A549 (cell line): ENCODE results near the gene PRKCE. TPM values are rescaled to one million over a fixed set of nuclear protein-coding genes. Genes with fewer than 3 reads are reported as not detected.
A peak's percentile ranks its signal among the peaks of the same experiment; 100 is the strongest.

Source experiments
- ATAC-seq, 2 experiments: fragments of 200-7000 bp in 1 of 2; fragments of >200 bp in 1 of 2; cut with Nextera tagmentation in 1 of 2; cut with Tn5 transposase in 1 of 2; 3 replicates each; pipeline versions ENCODE4 v1.8.0 to v1.9.1; 2018 to 2020; ENCODE audit warnings: mild to moderate bottlenecking in 1 of 2, moderate library complexity in 1 of 2
- CTCF ChIA-PET: fragments of 300-600 bp; sonication (Branson Sonifier 250); formaldehyde crosslinking; extraction: SDS; loops from one replicate; lab custom pipeline; 2021; ENCODE audit warnings: antibody characterized with exemption, inconsistent platforms; lab: Yijun Ruan, JAX
- POLR2A ChIA-PET: fragments of 350-600 bp; formaldehyde crosslinking; extraction: SDS; loops from one replicate; lab custom pipeline; 2021; ENCODE audit warnings: antibody characterized with exemption, inconsistent platforms; lab: Yijun Ruan, JAX
- DNase-seq, 2 experiments: peaks; one replicate each; pipeline versions ENCODE4 v3.0.0 to v3.0.0-alpha.2; 2011 to 2016; ENCODE audit warnings: low read depth in 1 of 2, low spot score in 1 of 2
- FAIRE-seq: peaks from 2 replicates; lab custom pipeline; 2011; peaks lifted over from hg19 to GRCh38; lab: Jason Lieb, UNC
- H3K27ac ChIP-seq, 2 experiments: fragments of >200 bp; sonication (Bioruptor Twin); formaldehyde crosslinking; 3 replicates each; pipeline ENCODE4 v1.5.1; 2016 to 2017
- H3K4me1 ChIP-seq: fragments of >200 bp; sonication (Bioruptor Twin); formaldehyde crosslinking; 3 replicates; pipeline ENCODE4 v1.6.1; 2016
- H3K4me2 ChIP-seq: fragments of >200 bp; sonication (Bioruptor Twin); formaldehyde crosslinking; 3 replicates; pipeline ENCODE4 v1.6.1; 2016
- H3K4me3 ChIP-seq: fragments of >200 bp; sonication (Bioruptor Twin); formaldehyde crosslinking; 3 replicates; pipeline ENCODE4 v1.5.1; 2016
- H3K9me3 ChIP-seq: fragments of >200 bp; sonication (Bioruptor Twin); formaldehyde crosslinking; 3 replicates; pipeline ENCODE4 v1.6.1; 2016
- ATOH8 ChIP-seq: fragments of 250-450 bp; sonication (Bioruptor Pico); IDR thresholded peaks from 2 replicates; pipeline ENCODE4 v1.5.0; 2020; ENCODE audit warnings: low read depth, mild to moderate bottlenecking, moderate library complexity
- BCL3 ChIP-seq: fragments of >200 bp; sonication (Bioruptor Twin); formaldehyde crosslinking; IDR thresholded peaks from 3 replicates; pipeline ENCODE4 v1.6.1; 2016
- CBX2 ChIP-seq: fragments of 200-600 bp; sonication (generic); IDR thresholded peaks from 2 replicates; pipeline ENCODE4 v1.6.1; 2016; ENCODE audit warnings: low read depth, mild to moderate bottlenecking, borderline replicate concordance
- CHD4 ChIP-seq: fragments of 200-600 bp; sonication (generic); IDR thresholded peaks from 2 replicates; pipeline ENCODE4 v1.6.1; 2016; ENCODE audit warnings: antibody characterized with exemption, mild to moderate bottlenecking, borderline replicate concordance
- EP300 ChIP-seq, 2 experiments: fragments of >200 bp; sonication (Bioruptor Twin); formaldehyde crosslinking; IDR thresholded peaks; 2 replicates in 1 of 2; 3 replicates in 1 of 2; pipeline ENCODE4 v1.6.1; 2016 to 2017
- FOSL2 ChIP-seq, 2 experiments: fragments of 450-650 bp in 1 of 2; fragments of >200 bp in 1 of 2; sonication (Bioruptor Twin) in 1 of 2; formaldehyde crosslinking; IDR thresholded peaks; 2 replicates each; pipeline versions ENCODE4 v1.5.0 to v1.6.1; 2016 to 2020; ENCODE audit warnings: mild to moderate bottlenecking in 1 of 2, moderate library complexity in 1 of 2
- FOXS1 ChIP-seq: fragments of 250-450 bp; sonication (Bioruptor Pico); IDR thresholded peaks from 2 replicates; pipeline ENCODE4 v1.5.0; 2020; ENCODE audit warnings: mild to moderate bottlenecking, moderate library complexity
- HMGXB4 ChIP-seq: fragments of 250-450 bp; sonication (Bioruptor Pico); IDR thresholded peaks from 2 replicates; pipeline ENCODE4 v1.5.0; 2021; ENCODE audit warnings: mild to moderate bottlenecking, moderate library complexity, borderline replicate concordance
- HOXA7 ChIP-seq: fragments of 250-450 bp; sonication (Bioruptor Pico); IDR thresholded peaks from 2 replicates; pipeline ENCODE4 v1.5.0; 2020; ENCODE audit warnings: mild to moderate bottlenecking, moderate library complexity
- HOXB13 ChIP-seq: fragments of 250-450 bp; sonication (Bioruptor Pico); IDR thresholded peaks from 2 replicates; pipeline ENCODE4 v1.5.0; 2020; ENCODE audit warnings: low read depth, mild to moderate bottlenecking, moderate library complexity
- JUNB ChIP-seq: fragments of >200 bp; sonication (Bioruptor Twin); formaldehyde crosslinking; IDR thresholded peaks from 2 replicates; pipeline ENCODE4 v1.6.1; 2016
- NFE2L2 ChIP-seq: fragments of 150-350 bp; conservative IDR thresholded peaks from 2 replicates; pipeline ENCODE4 v1.6.1; 2014; ENCODE audit warnings: low read length
- NR3C1 ChIP-seq: fragments of >200 bp; sonication (Bioruptor Twin); formaldehyde crosslinking; IDR thresholded peaks from 3 replicates; pipeline ENCODE4 v1.6.1; 2017
- PBX3 ChIP-seq: IDR thresholded peaks from 2 replicates; pipeline ENCODE4 v1.6.1; 2012
- PHF8 ChIP-seq: fragments of 200-600 bp; sonication (generic); IDR thresholded peaks from 2 replicates; pipeline ENCODE4 v1.6.1; 2016; ENCODE audit warnings: low read depth, mild to moderate bottlenecking, antibody characterized with exemption, moderate library complexity, borderline replicate concordance
- POLR2AphosphoS2 ChIP-seq: conservative IDR thresholded peaks from 2 replicates; pipeline ENCODE4 v1.6.1; 2012; ENCODE audit warnings: low read length, improper control_type of control experiment, inconsistent platforms
- RAD21 ChIP-seq, 2 experiments: fragments of >200 bp in 1 of 2; sonication (Bioruptor Twin) in 1 of 2; formaldehyde crosslinking in 1 of 2; IDR thresholded peaks in 1 of 2; conservative IDR thresholded peaks in 1 of 2; 2 replicates in 1 of 2; 3 replicates in 1 of 2; pipeline ENCODE4 v1.6.1; 2012 to 2018; ENCODE audit warnings: inconsistent platforms in 1 of 2
- RARB ChIP-seq: fragments of 250-450 bp; sonication (Bioruptor Pico); IDR thresholded peaks from 2 replicates; pipeline ENCODE4 v1.8.0; 2021; ENCODE audit warnings: mild to moderate bottlenecking, moderate library complexity
- RCOR1 ChIP-seq: fragments of 150-350 bp; IDR thresholded peaks from 2 replicates; pipeline ENCODE4 v1.6.1; 2014; ENCODE audit warnings: antibody characterized with exemption, low read length, low read depth
- SMC3 ChIP-seq: fragments of >200 bp; sonication (Bioruptor Twin); formaldehyde crosslinking; IDR thresholded peaks from 3 replicates; pipeline ENCODE4 v1.6.1; 2018; ENCODE audit warnings: inconsistent platforms
- SREBF2 ChIP-seq: fragments of 450-650 bp; IDR thresholded peaks from 2 replicates; pipeline ENCODE4 v1.6.1; 2014; ENCODE audit warnings: mild to moderate bottlenecking, moderate library complexity
- TFCP2L1 ChIP-seq: fragments of 250-450 bp; sonication (Bioruptor Pico); IDR thresholded peaks from 2 replicates; pipeline ENCODE4 v1.5.0; 2021; ENCODE audit warnings: mild to moderate bottlenecking
- USF2 ChIP-seq: fragments of 450-650 bp; IDR thresholded peaks from 2 replicates; pipeline ENCODE4 v1.6.1; 2014; ENCODE audit warnings: antibody characterized with exemption
- ZFP36 ChIP-seq: fragments of 450-650 bp; IDR thresholded peaks from 2 replicates; pipeline ENCODE4 v1.6.1; 2014; ENCODE audit warnings: borderline replicate concordance; ENCODE audit not compliant: partially characterized antibody
- WGBS: methylation state at CpG from one replicate; pipeline ENCODE4 v1.1.6; 2017; ENCODE audit errors: missing lambda C conversion rate; 5-methylcytosine and 5-hydroxymethylcytosine counted together
- polyA plus RNA-seq, 4 experiments: library from polyadenylated mRNA; depleted of rRNA in 3 of 4; stranded (reverse); fragments of >200 nt; fragmentation: RNase III in 1 of 4; extraction: RNeasy Plus Mini Kit Qiagen cat#74134 plus additional on column Dnase treatment in 1 of 4; gene quantifications; 2 replicates in 3 of 4; 3 replicates in 1 of 4; pipeline ENCODE4 v1.2.3, GENCODE V29; 2011 to 2017

The PRKCE gene
- polyA plus RNA-seq, 2 of the 4 experiments (the other 2 are of a cell fraction), result 11.5 to 12.0 TPM

- 93% methylated on average over 11 of the region's 11 CpGs for WGBS
- POLR2A ChIA-PET, result no interaction called here
- H3K9me3 ChIP-seq, result no peaks in the 10 kb centered on the region
- H3K27ac ChIP-seq, result peak overlapping the region in 1 of 2 experiments; percentile 11; a peak in 1 of 6 replicates
- FAIRE-seq (no peak), ATAC-seq (no peak), DNase-seq (no peak)
- CTCF ChIA-PET, result interaction anchor here (1.1 to 3.1 kb wide), 5 partner anchors 15 to 455 kb away, joined by 3 to 19 read pairs (median 10); no protein-coding TSS in a partner anchor
- H3K4me2 ChIP-seq, result no peak overlapping the region
- peaks cover 18% of the 10 kb centered on the region; the same call in 2 of the 3 replicates for H3K4me1 ChIP-seq
- H3K4me3 ChIP-seq, result no peak overlapping the region
- TF ChIP-seq SMC3 (no peak), BCL3 (no peak), PBX3 (no peak), POLR2AphosphoS2 (no peak), CBX2 (no peak), PHF8 (no peak), NFE2L2 (no peak), RAD21 (conservative IDR thresholded peaks at IDR 0.05 in 1 of 2, IDR thresholded peaks at IDR 0.05 in 1 of 2) (no peak), HOXA7 (CRISPR knock-in tag) (no peak), HOXB13 (CRISPR knock-in tag) (no peak), RARB (CRISPR knock-in tag) (no peak), ATOH8 (no peak), FOSL2 (IDR thresholded peaks at IDR 0.05) (no peak), FOSL2 (CRISPR knock-in tag; IDR thresholded peaks at IDR 0.05) (no peak), RCOR1 (no peak), NR3C1 (no peak), FOXS1 (no peak)
Measured at GRCh38 chr2:46007412-46007811, 355.9 kb downstream of the PRKCE start.

- ATAC-seq (no peak), DNase-seq (no peak), FAIRE-seq (no peak)
- TF ChIP-seq RARB (CRISPR knock-in tag) (no peak), HMGXB4 (CRISPR knock-in tag) (no peak), SREBF2 (no peak), FOXS1 (no peak), ZFP36 (no peak), USF2 (no peak), CHD4 (no peak), NR3C1 (no peak), TFCP2L1 (CRISPR knock-in tag) (no peak), EP300 (IDR thresholded peaks at IDR 0.05) (no peak), JUNB (no peak)
- Histone ChIP-seq H3K4me2 (no peak overlapping the region), H3K9me3 (no peaks in the 10 kb centered on the region), H3K4me3 (no peak overlapping the region), H3K27ac (peak overlapping the region in 1 of 2 experiments; percentile 39; a peak in 3 of 6 replicates), H3K4me1 (peaks cover 15% of the 10 kb centered on the region; the same call in 2 of the 3 replicates)
- ChIA-PET POLR2A (no interaction called here), CTCF (interaction anchor here (0.6 to 2.8 kb wide), 13 partner anchors 9 to 472 kb away, joined by 3 to 19 read pairs (median 4); no protein-coding TSS in a partner anchor)
- 69% methylated on average over 5 of the region's 5 CpGs for WGBS
Measured at GRCh38 chr2:46008091-46008870, 356.8 kb downstream of the PRKCE start.
